ENCODE data around the gene PROM2.

The PROM2 gene

GRCh38 chr2:95325026-95325425 is 50.8 kb downstream of the PROM2 start:
- DNase-seq, result no peak

DNA sequence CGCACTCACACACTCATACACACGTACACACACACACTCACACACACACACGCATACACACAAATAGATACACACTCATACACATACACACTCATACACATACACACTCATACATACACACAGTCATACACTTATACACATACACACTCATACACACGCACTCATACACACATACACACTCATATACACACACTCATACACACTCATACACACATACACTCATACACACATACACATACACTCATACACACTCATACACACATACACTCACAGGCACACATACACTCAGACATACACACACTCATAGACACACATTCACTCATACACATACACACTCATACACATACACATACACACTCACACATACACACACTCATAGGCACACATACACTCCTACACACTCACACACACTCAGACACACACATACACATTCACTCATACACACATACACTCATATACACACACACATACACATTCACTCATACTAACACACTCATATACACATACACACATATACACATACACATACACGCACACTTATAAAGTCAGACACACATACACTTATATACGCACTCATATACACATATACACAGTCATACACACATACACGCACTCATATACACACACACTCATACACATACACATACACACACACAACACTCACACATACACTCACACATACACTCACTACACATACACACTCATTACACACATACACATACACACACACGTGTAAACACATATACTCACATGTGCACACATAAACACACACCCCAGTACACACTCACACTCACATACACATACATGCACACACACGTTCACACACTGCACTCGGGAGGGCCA is 51.6 kb downstream of the PROM2 start:
- no peak for DNase-seq

GRCh38 chr2:95326433-95327140 is 52.3 kb downstream of the PROM2 start:
- DNase-seq, result no peak

DNA sequence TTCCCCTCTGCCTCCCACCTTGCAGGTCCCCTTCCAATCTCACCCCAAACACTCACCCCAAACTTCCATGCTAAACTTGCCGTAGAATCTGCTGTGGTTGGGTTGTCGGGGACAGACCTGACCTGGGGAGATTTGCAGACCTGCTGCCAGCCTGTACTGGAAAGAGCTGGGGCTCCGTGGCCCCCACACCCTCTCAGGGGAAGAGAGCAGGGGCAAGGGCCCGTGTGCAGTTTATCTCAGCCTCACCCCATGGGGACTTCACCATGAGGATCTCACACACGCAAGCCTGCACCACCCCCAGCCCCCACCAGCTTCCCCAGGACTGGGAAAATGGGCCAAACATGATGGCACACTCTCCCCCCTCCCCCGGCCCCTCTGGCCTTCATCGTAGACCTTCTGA is 53.6 kb downstream of the PROM2 start:
- DNase-seq, result no peak

DNA sequence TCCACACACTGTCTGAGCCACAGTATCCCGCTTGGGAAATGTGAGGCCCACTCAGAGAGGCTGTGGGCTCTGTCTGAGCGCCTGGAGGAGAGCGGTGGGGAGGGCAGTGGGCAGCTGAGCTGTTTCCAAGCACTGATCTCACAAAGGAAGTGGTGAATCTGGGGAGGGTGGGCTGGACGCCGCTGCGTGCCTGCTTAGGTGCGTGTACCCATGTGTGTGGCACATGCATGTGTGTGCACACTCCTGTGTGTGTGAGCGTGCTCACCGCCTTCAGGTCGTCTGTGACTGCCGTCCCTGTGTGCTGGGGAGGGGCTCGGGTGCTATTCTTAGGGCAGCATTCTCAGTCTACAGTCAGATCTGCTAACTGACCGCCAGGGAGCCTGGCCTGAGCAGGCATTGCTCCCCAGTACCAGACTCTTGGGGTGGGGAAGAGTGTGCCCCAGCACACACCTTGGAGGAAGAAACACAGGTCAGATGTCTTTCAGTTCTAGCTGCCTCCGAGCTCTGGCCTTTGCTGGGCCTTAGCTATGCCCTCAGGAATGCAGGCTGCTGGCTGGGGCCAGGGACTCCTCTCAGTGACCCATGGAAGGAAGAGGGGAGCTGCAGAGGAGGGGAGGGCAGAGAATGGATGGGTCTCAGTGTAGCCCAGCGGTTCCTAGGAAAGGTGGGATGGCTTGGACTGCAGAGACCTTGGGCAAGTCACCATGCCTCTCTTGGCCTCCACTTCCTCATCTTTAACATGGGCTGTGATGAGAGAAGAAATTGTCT is 54.3 kb downstream of the PROM2 start:
- DNase-seq, result no peak

- no peak for DNase-seq
These were observed 55.2 kb downstream of the PROM2 start for GRCh38 chr2:95329401-95329800.

- no peak for DNase-seq
These were observed 55.9 kb downstream of the PROM2 start for GRCh38 chr2:95329891-95330793.

GRCh38 chr2:95330794-95331338 is 56.6 kb downstream of the PROM2 start:
- DNase-seq, result no peak

DNA sequence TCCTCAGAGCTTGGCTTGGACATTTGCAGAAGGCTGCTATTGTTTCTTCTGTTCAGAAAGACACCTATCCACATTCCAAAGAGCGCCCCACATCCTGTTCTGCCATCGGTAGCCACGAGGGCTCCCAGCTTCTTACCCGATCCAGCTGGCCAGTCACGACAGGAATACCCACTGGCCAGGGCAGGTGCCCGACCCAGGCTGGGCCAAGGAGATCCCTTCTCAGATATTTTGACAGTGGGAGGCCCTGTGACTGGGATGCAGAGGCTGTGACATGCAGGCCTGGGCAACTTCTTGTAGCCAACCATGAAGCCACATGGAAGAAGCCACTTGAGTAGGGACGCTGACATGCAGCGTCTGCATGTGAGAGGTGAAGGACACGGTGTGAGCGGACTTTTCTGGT is 57.4 kb downstream of the PROM2 start:
- no peak for DNase-seq

GRCh38 chr2:95332036-95332435 is 57.8 kb downstream of the PROM2 start:
- no peak for DNase-seq

DNA sequence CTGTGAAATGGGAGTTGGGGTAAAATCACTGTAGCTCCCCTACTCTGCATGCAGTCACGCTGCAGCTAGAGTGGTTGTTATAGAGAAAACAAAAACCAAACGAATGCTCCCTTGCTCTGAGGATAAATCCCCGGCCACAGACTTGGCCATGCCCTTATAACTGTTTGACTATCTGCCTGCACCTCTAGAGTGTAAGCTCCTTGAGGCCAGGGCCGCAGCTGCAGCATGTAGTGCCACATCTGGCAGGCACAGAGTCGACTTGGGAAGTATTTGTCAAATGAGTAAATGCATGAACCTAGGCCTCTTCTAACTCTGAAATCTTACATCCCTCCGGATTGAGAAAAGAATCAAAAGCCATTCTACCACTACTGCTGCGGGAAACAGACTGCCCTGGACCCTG is 58.8 kb downstream of the PROM2 start:
- no peak for DNase-seq

GRCh38 chr2:95333888-95334338 is 59.7 kb downstream of the PROM2 start:
- no peak for DNase-seq

- DNase-seq, result no peak
These were observed 60.8 kb downstream of the PROM2 start for GRCh38 chr2:95334916-95335641.

DNA sequence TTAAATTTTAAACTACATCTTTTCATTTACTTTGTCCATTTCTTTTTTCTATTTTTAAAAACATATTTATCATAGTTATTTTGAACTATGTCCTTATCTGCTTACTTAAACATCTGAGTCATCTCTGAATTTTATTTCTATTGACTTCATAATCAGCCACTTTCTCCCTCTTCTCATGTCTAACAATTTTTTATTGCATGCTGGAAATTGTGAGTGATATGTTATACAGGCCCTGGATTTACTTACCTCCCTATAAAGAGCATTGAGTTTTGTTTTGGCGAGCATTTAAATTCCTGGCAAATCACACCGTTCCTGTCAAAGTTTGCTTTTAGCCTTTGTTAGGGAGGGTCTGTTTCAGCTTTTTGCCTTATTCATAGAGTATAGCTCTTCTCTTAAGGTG is 62.2 kb downstream of the PROM2 start:
- no peak for DNase-seq

- no peak for DNase-seq
These were observed 63.6 kb downstream of the PROM2 start for GRCh38 chr2:95337829-95338228.
